GM06990 (cell line): ENCODE results near the gene CTBS.

Experiments
- DNase-seq: peaks from one replicate; pipeline ENCODE4 v3.0.0-alpha.2; 2011; ENCODE audit not compliant: insufficient read length; ENCODE audit errors: extremely low read depth
- H3K27me3 ChIP-seq: replicated peaks from 2 replicates; pipeline ENCODE4 v1.6.0; 2011; ENCODE audit warnings: low read length; ENCODE audit not compliant: control insufficient read depth, insufficient read depth
- H3K36me3 ChIP-seq: 2 replicates; pipeline ENCODE4 v1.5.1; 2011; ENCODE audit warnings: low read length; ENCODE audit not compliant: control insufficient read depth, insufficient read depth
- H3K4me3 ChIP-seq: replicated peaks from 2 replicates; pipeline ENCODE4 v1.5.1; 2011; ENCODE audit warnings: low read depth, mild to moderate bottlenecking, control low read depth, low read length
- CTCF ChIP-seq: IDR thresholded peaks from 2 replicates; pipeline ENCODE4 v1.5.1; 2011; ENCODE audit warnings: low read length, control low read depth, mild to moderate bottlenecking, inconsistent platforms; ENCODE audit not compliant: insufficient read depth, poor library complexity, severe bottlenecking

Gene CTBS

DNA sequence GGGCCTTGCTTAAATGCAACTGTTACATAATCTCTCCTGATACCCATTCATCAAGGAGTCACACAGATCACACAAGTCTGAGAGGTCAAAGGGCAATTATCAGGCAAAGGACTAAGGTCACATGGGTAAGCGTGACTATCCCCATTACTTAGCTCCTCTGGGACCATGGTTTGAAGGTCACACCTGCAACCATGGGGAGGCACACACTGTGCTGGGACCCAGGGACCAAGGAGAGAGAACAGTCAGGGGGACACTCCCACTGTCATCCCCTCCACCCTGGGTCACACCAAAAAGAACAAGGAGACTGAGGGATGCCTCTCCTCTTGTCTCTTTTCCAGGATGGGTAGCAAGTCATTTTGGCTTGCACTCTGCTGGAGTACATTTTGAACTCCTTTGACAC lies 30.9 kb upstream of the CTBS start:
- Histone ChIP-seq H3K4me3 (no peak overlapping the region), H3K27me3 (no peaks in the 10 kb centered on the region), H3K36me3 (no peaks in the 10 kb centered on the region)
- no peak for TF ChIP-seq CTCF
- no peak for DNase-seq

DNA sequence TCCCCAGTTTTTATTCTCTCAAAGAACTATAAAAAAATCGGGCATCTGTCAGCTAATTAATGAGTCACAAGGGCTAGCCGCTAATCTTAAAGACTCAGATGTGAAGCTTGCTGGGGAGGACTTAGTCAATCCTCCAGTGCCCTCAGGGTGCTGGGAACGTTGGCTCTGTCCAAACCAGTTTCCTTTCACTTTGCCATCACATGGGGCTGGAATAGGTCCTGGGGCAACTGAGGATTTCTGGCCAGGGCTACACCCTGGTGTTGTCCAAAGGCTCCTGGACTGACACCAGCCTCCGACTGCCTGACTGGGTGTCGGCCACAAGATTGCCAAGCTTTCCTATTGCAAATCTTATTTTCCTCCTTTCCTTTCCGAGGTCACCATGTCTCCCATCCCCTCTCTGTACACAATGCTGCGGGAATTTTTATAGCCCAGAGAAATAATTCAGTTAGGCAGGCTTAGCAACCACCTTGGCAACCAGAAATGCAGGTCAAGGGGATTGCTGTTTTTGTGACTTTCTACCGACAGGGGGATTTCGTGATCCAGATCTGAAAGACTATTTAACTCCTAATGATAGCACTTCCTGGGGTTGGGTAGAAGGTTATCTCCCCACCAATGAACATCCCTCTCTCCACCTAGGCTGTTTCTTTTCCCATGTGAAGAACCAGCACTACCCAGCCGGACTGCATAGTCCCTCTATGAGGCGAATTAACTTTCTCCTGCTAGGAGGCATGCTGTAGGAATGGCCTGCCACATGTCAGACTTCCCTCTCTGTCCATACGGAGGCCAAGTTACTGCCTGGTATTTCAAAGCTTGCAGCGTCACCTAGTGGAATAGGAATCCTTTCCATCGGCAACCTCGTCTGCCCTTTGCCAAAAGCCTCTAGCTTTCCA lies 29.9 kb upstream of the CTBS start:
- no peak for DNase-seq

DNA sequence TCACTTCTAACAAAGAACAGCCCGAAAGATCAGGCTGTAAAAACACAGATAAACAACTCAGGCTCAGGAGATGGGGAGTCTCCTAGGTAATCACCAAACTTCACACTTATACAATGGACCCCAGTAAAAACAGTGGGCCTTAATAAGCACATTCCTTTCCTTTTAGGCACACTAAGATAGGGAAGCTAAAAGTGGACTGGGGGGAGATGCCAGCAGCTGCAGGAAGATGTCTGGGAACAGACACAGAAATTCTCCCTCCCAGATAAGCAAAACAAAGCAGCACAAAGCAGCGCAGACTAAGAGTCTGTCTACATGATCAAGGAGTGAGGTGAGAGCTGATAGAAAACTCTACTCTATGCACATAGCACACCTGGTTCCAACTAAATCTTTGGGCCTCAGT lies 29.0 kb upstream of the CTBS start:
- H3K36me3 ChIP-seq, result no peaks in the 10 kb centered on the region
- no peak overlapping the region for H3K4me3 ChIP-seq
- no peak for DNase-seq
- no peaks in the 10 kb centered on the region for H3K27me3 ChIP-seq
- TF ChIP-seq CTCF, result no peak

More for the DNA sequence above, 29.9 kb upstream of the CTBS start:
- Histone ChIP-seq H3K36me3 (no peaks in the 10 kb centered on the region), H3K27me3 (no peaks in the 10 kb centered on the region), H3K4me3 (no peak overlapping the region)
- no peak for TF ChIP-seq CTCF

GRCh38 chr1:84600796-84601195 lies 26.6 kb upstream of the CTBS start:
- H3K4me3 ChIP-seq, result no peak overlapping the region
- H3K27me3 ChIP-seq, result no peaks in the 10 kb centered on the region
- DNase-seq, result no peak
- TF ChIP-seq CTCF, result no peak
- no peaks in the 10 kb centered on the region for H3K36me3 ChIP-seq

GRCh38 chr1:84598846-84599741 lies 24.9 kb upstream of the CTBS start:
- peak; percentile 68 for DNase-seq
- H3K4me3 ChIP-seq, result peak overlapping the region; percentile 48
- no peaks in the 10 kb centered on the region for H3K27me3 ChIP-seq
- H3K36me3 ChIP-seq, result no peaks in the 10 kb centered on the region
- no peak for TF ChIP-seq CTCF
